CD4-positive, alpha-beta T cell (primary cell): Measurements from ENCODE around the gene CLEC18B. TPM values are rescaled to one million over a fixed set of nuclear protein-coding genes. Genes with fewer than 3 reads are reported as not detected.
"Not testable (repeated sequence)": the region's sequence is repeated elsewhere in the genome, so short reads cannot be mapped to it uniquely, and the experiment has no call there.

Experiments
- ATAC-seq: fragments of 200-7000 bp; cut with Tn5 transposase; one replicate; pipeline ENCODE4 v1.10.0; 2022; ENCODE audit warnings: mild to moderate bottlenecking; ENCODE audit not compliant: poor library complexity
- CTCF ChIA-PET: fragments of 350-600 bp; sonication (Branson Sonifier 250); formaldehyde crosslinking; loops from one replicate; lab custom pipeline; 2021; ENCODE audit warnings: antibody characterized with exemption, inconsistent platforms; lab: Charles Lee
- POLR2A ChIA-PET: fragments of 350-600 bp; sonication (Branson Sonifier 250); formaldehyde crosslinking; loops from one replicate; lab custom pipeline; 2021; ENCODE audit warnings: antibody characterized with exemption, inconsistent platforms; lab: Charles Lee
- DNase-seq, 14 experiments: peaks; one replicate each; pipeline ENCODE4 v3.0.0-alpha.2; 2013 to 2020; ENCODE audit warnings: mixed read lengths in 2 of 14
- H3K27ac ChIP-seq, 2 donors: one replicate each; pipeline versions ENCODE4 v1.5.1 to v1.7.0; 2013; ENCODE audit warnings: low read length in 2 of 2, low read depth in 1 of 2, mild to moderate bottlenecking in 1 of 2
- H3K27me3 ChIP-seq, 2 experiments: 1 replicate in 1 of 2; 2 replicates in 1 of 2; pipeline versions ENCODE4 v1.6.1 to v1.7.0; 2013; ENCODE audit warnings: low read length in 2 of 2, control low read depth in 1 of 2, mild to moderate bottlenecking in 1 of 2, moderate library complexity in 1 of 2; ENCODE audit not compliant: insufficient read depth in 2 of 2, control insufficient read depth in 1 of 2
- H3K36me3 ChIP-seq: one replicate; pipeline ENCODE4 v1.6.1; 2013; ENCODE audit warnings: low read length, control low read depth; ENCODE audit not compliant: insufficient read depth
- H3K4me1 ChIP-seq: one replicate; pipeline ENCODE4 v1.6.1; 2013; ENCODE audit warnings: low read length, control low read depth; ENCODE audit not compliant: insufficient read depth
- H3K4me3 ChIP-seq: one replicate; pipeline ENCODE4 v1.5.1; 2013; ENCODE audit warnings: mild to moderate bottlenecking, low read length, moderate library complexity
- H3K9me3 ChIP-seq, 2 experiments: 1 replicate in 1 of 2; 2 replicates in 1 of 2; pipeline versions ENCODE4 v1.6.1 to v1.7.0; 2013; ENCODE audit warnings: low read length in 2 of 2, mild to moderate bottlenecking in 2 of 2, control low read depth in 1 of 2, moderate library complexity in 1 of 2; ENCODE audit not compliant: control insufficient read depth in 1 of 2, insufficient read depth in 1 of 2
- H3K27ac Mint-ChIP-seq: one replicate; pipeline ENCODE4 v1.8.0; 2020; ENCODE audit warnings: mixed read lengths
- H3K27me3 Mint-ChIP-seq: one replicate; pipeline ENCODE4 v1.8.0; 2021; ENCODE audit warnings: mixed read lengths
- H3K36me3 Mint-ChIP-seq: one replicate; pipeline ENCODE4 v1.8.0; 2021; ENCODE audit warnings: low read depth, mixed read lengths
- H3K4me1 Mint-ChIP-seq: one replicate; pipeline ENCODE4 v1.8.0; 2021; ENCODE audit warnings: low read depth, mixed read lengths
- H3K4me3 Mint-ChIP-seq: one replicate; pipeline ENCODE4 v1.8.0; 2020; ENCODE audit warnings: mild to moderate bottlenecking, mixed read lengths
- H3K9me3 Mint-ChIP-seq: one replicate; pipeline ENCODE4 v1.8.0; 2020; ENCODE audit warnings: mixed read lengths
- intact Hi-C, 2 experiments: fragments of 100-400 bp; cut with DNase I in 1 of 2; cut with micrococcal nuclease in 1 of 2; formaldehyde crosslinking; loops; one replicate each; pipeline versions ENCODE4 v1.15.1 to v1.9.0; 2023 to 2025; cut with DNase I, micrococcal nuclease
- total RNA-seq, 174 experiments: library from RNA in 2 of 174; stranded (reverse) in 2 of 174; gene quantifications; one replicate each; pipeline ENCODE4 v1.2.3 and lab custom pipeline; 2021 to 2026

Gene CLEC18B
- total RNA-seq, 2 experiments from 2014 or later, result 1.1 TPM

- H3K4me3 ChIP-seq, H3K4me3 Mint-ChIP-seq, H3K9me3 ChIP-seq, DNase-seq, POLR2A ChIA-PET, H3K27ac Mint-ChIP-seq, H3K36me3 ChIP-seq, ATAC-seq, H3K27ac ChIP-seq, H3K36me3 Mint-ChIP-seq, intact Hi-C loops, H3K27me3 ChIP-seq, H3K27me3 Mint-ChIP-seq, H3K4me1 Mint-ChIP-seq, H3K9me3 Mint-ChIP-seq, CTCF ChIA-PET, H3K4me1 ChIP-seq: not testable (repeated sequence)
These were observed 2.4 kb upstream of the CLEC18B start for GRCh38 chr16:74423721-74424120.

GRCh38 chr16:74422086-74422485 lies 808 bp upstream of the CLEC18B start:
- ATAC-seq, POLR2A ChIA-PET, H3K9me3 ChIP-seq, H3K27ac Mint-ChIP-seq, H3K27me3 Mint-ChIP-seq, CTCF ChIA-PET, H3K4me3 ChIP-seq, H3K4me1 Mint-ChIP-seq, H3K4me3 Mint-ChIP-seq, intact Hi-C loops, H3K27ac ChIP-seq, DNase-seq, H3K36me3 ChIP-seq, H3K4me1 ChIP-seq, H3K27me3 ChIP-seq, H3K36me3 Mint-ChIP-seq, H3K9me3 Mint-ChIP-seq: not testable (repeated sequence)

DNA sequence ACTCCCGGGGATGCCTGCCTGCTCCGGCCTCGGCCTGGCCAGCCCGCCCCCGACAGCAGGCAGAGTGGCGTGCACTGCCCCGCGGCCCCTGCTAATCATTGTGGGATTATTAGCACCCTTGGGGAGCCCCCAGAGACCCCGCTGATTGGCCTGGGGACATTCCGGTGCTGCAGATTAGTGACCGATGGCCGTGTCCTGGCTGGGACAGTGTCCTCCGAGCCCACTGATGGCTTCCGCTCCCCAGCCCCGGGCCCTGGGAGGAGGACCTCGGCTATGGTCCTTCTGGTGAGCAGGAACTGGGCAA lies 156 bp upstream of the CLEC18B start:
- H3K9me3 ChIP-seq, H3K27ac Mint-ChIP-seq, H3K27me3 ChIP-seq, ATAC-seq, DNase-seq, H3K4me3 ChIP-seq, intact Hi-C loops, H3K36me3 Mint-ChIP-seq, H3K36me3 ChIP-seq, H3K27me3 Mint-ChIP-seq, H3K27ac ChIP-seq, H3K9me3 Mint-ChIP-seq, H3K4me1 ChIP-seq, H3K4me3 Mint-ChIP-seq, CTCF ChIA-PET, POLR2A ChIA-PET, H3K4me1 Mint-ChIP-seq: not testable (repeated sequence)

GRCh38 chr16:74419811-74420210 lies 1.5 kb downstream of the CLEC18B start:
- H3K9me3 Mint-ChIP-seq, H3K4me1 ChIP-seq, ATAC-seq, H3K36me3 ChIP-seq, H3K27me3 Mint-ChIP-seq, POLR2A ChIA-PET, DNase-seq, H3K27ac Mint-ChIP-seq, H3K4me3 ChIP-seq, H3K9me3 ChIP-seq, CTCF ChIA-PET, H3K27me3 ChIP-seq, H3K36me3 Mint-ChIP-seq, H3K4me1 Mint-ChIP-seq, H3K4me3 Mint-ChIP-seq, intact Hi-C loops, H3K27ac ChIP-seq: not testable (repeated sequence)

DNA sequence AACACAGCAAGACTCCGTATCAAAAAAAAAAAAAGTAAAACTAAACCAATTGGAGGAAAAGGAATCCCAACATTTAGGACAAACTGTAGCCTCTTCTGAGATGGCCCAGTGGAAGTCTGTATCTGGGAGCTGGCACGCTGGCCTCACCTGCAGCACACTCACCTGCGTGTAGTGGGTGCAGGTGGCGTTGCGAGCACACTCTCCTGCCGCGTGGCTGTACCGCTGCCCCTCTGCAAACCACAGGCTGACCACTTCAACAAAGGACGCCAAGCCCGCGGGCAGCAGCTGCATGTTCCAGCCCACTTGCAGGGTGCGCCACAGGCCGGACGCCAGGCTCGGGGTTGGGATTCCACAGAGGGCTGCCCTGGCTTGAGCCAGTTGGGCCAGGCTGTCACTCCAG lies 3.4 kb downstream of the CLEC18B start:
- not testable (repeated sequence) for DNase-seq

DNA sequence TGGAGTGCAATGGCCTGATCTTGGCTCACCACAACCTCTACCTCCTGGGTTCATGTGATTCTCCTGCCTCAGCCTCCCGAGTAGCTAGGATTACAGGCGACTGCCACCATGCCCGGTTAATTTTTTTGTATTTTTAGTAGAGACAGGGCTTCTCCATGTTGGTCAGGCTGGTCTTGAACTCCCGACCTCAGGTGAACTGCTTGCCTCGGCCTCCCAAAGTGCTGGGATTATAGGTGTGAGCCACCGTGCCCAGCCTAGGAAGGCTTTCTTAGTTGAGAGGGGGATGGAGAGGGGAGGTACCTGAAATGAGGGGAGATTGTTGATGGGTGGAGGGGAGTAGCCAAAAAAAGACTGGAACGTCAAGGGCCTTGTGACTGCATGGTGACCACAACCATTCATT lies 7.4 kb downstream of the CLEC18B start:
- H3K36me3 Mint-ChIP-seq, H3K27ac Mint-ChIP-seq, H3K27me3 Mint-ChIP-seq, CTCF ChIA-PET, intact Hi-C loops, H3K9me3 Mint-ChIP-seq, POLR2A ChIA-PET, ATAC-seq, H3K36me3 ChIP-seq, H3K4me3 Mint-ChIP-seq, H3K4me1 Mint-ChIP-seq, H3K9me3 ChIP-seq, DNase-seq, H3K27ac ChIP-seq, H3K27me3 ChIP-seq, H3K4me1 ChIP-seq, H3K4me3 ChIP-seq: not testable (repeated sequence)

More for the DNA sequence above, 3.4 kb downstream of the CLEC18B start:
- H3K36me3 ChIP-seq, H3K9me3 Mint-ChIP-seq, H3K27ac Mint-ChIP-seq, H3K4me1 Mint-ChIP-seq, POLR2A ChIA-PET, H3K27me3 ChIP-seq, H3K4me3 ChIP-seq, intact Hi-C loops, H3K27me3 Mint-ChIP-seq, H3K27ac ChIP-seq, H3K4me3 Mint-ChIP-seq, CTCF ChIA-PET, H3K9me3 ChIP-seq, ATAC-seq, H3K4me1 ChIP-seq, H3K36me3 Mint-ChIP-seq: not testable (repeated sequence)

DNA sequence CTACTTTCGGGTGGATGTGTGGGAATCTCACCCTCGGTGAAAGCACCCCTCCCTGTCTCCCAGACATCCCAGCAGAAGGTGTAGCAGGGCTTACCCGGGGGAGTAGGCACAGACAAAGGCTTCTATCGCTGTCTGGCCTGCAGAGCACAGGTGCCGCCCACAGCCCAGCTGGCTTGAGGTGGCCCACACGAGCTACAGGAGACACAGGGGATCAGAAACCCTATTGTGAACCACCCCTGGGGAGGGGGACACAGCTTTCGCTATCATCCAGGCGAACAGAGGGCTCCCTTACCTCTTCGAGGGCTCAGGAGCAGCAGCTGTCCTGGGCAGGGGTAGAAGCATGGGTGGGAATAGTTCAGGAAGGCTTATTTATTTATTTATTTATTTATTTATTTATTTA lies 7.8 kb downstream of the CLEC18B start:
- CTCF ChIA-PET, H3K4me3 Mint-ChIP-seq, H3K9me3 ChIP-seq, DNase-seq, H3K27me3 Mint-ChIP-seq, H3K4me1 ChIP-seq, H3K27ac Mint-ChIP-seq, H3K36me3 ChIP-seq, H3K4me1 Mint-ChIP-seq, ATAC-seq, POLR2A ChIA-PET, H3K9me3 Mint-ChIP-seq, H3K36me3 Mint-ChIP-seq, H3K4me3 ChIP-seq, intact Hi-C loops, H3K27me3 ChIP-seq, H3K27ac ChIP-seq: not testable (repeated sequence)
